Heart left ventricle (tissue), 16 donors: ENCODE measurements around the gene TMEM163. TPM values are rescaled to one million over a fixed set of nuclear protein-coding genes. Genes with fewer than 3 reads are reported as not detected.

Experiments used
- ATAC-seq, 4 donors: fragments of 200-7000 bp; cut with Tn5 transposase; one replicate each; pipeline ENCODE4 v1.9.1; 2020 to 2022; ENCODE audit warnings: moderate library complexity in 4 of 4, mild to moderate bottlenecking in 3 of 4, moderate number of reproducible peaks in 1 of 4
- DNase-seq, 5 donors: peaks; one replicate each; pipeline ENCODE4 v3.0.0-alpha.2; 2020
- H3K27ac ChIP-seq, 12 donors: fragments of 200-600 bp; sonication (generic) in 4 of 12; one replicate each; pipeline versions ENCODE4 v1.5.0 to v1.8.0; 2016 to 2022; ENCODE audit warnings: mild to moderate bottlenecking in 2 of 12
- H3K27me3 ChIP-seq, 9 donors: fragments of 200-600 bp; sonication (generic) in 2 of 9; one replicate each; pipeline versions ENCODE4 v1.5.1 to v1.8.0; 2016 to 2022; ENCODE audit warnings: mild to moderate bottlenecking in 3 of 9
- H3K36me3 ChIP-seq, 9 donors: fragments of 200-600 bp; sonication (generic) in 2 of 9; one replicate each; pipeline versions ENCODE4 v1.5.0 to v1.8.0; 2018 to 2022; ENCODE audit warnings: mild to moderate bottlenecking in 2 of 9
- H3K4me1 ChIP-seq, 12 donors: fragments of 200-600 bp; sonication (generic) in 4 of 12; one replicate each; pipeline versions ENCODE4 v1.5.0 to v1.8.0; 2016 to 2022; ENCODE audit warnings: mild to moderate bottlenecking in 3 of 12
- H3K4me3 ChIP-seq, 12 donors: fragments of 200-600 bp; sonication (generic) in 4 of 12; one replicate each; pipeline versions ENCODE4 v1.5.0 to v1.8.0; 2017 to 2022; ENCODE audit warnings: mild to moderate bottlenecking in 9 of 12, moderate library complexity in 4 of 12
- H3K9me3 ChIP-seq, 12 donors: fragments of 200-600 bp; sonication (generic) in 4 of 12; one replicate each; pipeline versions ENCODE4 v1.5.0 to v1.8.0; 2016 to 2022; ENCODE audit warnings: mild to moderate bottlenecking in 1 of 12
- POLR2A ChIP-seq, 2 donors: fragments of 450-650 bp; IDR thresholded peaks; one replicate each; pipeline ENCODE4 v1.6.1; 2017; ENCODE audit warnings: antibody characterized with exemption in 2 of 2, mild to moderate bottlenecking in 2 of 2, moderate library complexity in 2 of 2
- WGBS, 4 donors: extraction: QIAGEN DNeasy Blood & Tissue Kit in 2 of 4; methylation state at CpG; one replicate each; pipeline versions ENCODE4 v1.1.5 to v1.1.7; 2013 to 2018; 5-methylcytosine and 5-hydroxymethylcytosine counted together
- intact Hi-C, 10 donors: fragments of 100-400 bp; cut with DNase I; formaldehyde crosslinking; loops; one replicate each; pipeline versions ENCODE4 v1.11.1 to v1.14.2; 2022
- polyA plus RNA-seq, 2 donors: library from polyadenylated mRNA; stranded (reverse); fragments of 200-250 nt; gene quantifications; one replicate each; pipeline ENCODE4 v1.2.3, GENCODE V29; 2013
- total RNA-seq, 9 donors: library from RNA; depleted of rRNA in 2 of 9; stranded (reverse); fragments of >200 nt in 2 of 9; fragmentation: NEBNext Ultra II Directional in 3 of 9; extraction: Animal tissue kit (Norgen Biotek cat#: 25700) in 3 of 9; gene quantifications; one replicate each; pipeline versions ENCODE4 v1.1.0 to v1.2.4, GENCODE V29; 2016 to 2023
- TF ChIP-seq, protein P1 (sequence below), 12 donors: fragments of 200-600 bp; sonication (generic) in 4 of 12; IDR thresholded peaks; one replicate each; pipeline versions ENCODE4 v1.5.0 to v1.8.0; 2018 to 2022; ENCODE audit warnings: antibody characterized with exemption in 12 of 12, mild to moderate bottlenecking in 5 of 12
- donor health status: ischemic (EF 13 %, LVEDD 7.1; RV severe dilation, severe dysfunction).
- donor health status: healthy with polysubstance abuse.
- donor health status: DM: no; HTN: yes; CAD: no.
- donor health status: DM: no; HTN: no; CAD: no.
- donor health status: ischemic (EF 25% LVEDD 6.9; RV normal size, moderate dysfunction).
- donor health status: ischemic (EF 25% LVEDD 5.7; RV mildly dilated, moderate dysfunction).
- donor health status: healthy.
- donor health status: DM: yes; HTN: yes; CAD: no.
- donor health status: ischemic (EF 35%, LVEDD 5.7; RV mildly dilated, moderate dysfunction).
- donor health status: nonischemic (EF 11% LVEDD 7.7; RV severe dilation, severe dysfunction).
- donor health status: DM: yes; HTN: yes; CAD: no.
- donor health status: PGD.
- donor health status: ischemic (EF 29% LVEDD 5.4; RV normal size, mild dysfunction).
- donor health status: nonischemic (EF 23%, LVEDD 6.1; RV moderate dilation, normal function).

The TMEM163 gene
- total and polyA plus RNA-seq, 11 donors, result 0.14 to 1.4 (median 0.47) TPM

DNA sequence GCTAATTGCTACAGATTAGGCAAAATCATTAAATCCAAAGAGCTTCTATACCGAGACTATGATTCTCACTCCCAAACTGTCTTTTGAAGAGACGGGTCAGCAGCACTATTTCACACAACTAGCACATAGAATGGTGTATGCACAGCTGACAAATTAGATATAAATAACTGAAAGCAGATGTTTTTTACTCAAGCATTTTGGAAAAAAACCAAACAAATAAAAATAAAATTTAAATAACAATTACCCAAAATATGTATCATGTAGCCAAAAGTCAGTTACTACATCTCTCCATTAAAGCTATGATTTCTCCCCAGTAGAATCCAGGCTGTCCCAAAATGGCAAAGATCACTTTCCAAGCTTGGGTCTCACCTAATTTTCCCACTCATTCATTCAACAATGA lies 107.9 kb downstream of the TMEM163 start:
- Histone ChIP-seq H3K9me3 (peaks cover 0 to 24% (median 9%) of the 10 kb centered on the region in 12 donors), H3K36me3 (no peaks in the 10 kb centered on the region), H3K4me1 (no peaks in the 10 kb centered on the region), H3K4me3 (no peak overlapping the region), H3K27ac (no peak overlapping the region), H3K27me3 (no peaks in the 10 kb centered on the region)
- intact Hi-C loops, result no loop called here
- 78 to 90% (median 85%) methylated on average over 2 of the region's 2 CpGs for WGBS, 4 donors
- TF ChIP-seq, protein P1, sequence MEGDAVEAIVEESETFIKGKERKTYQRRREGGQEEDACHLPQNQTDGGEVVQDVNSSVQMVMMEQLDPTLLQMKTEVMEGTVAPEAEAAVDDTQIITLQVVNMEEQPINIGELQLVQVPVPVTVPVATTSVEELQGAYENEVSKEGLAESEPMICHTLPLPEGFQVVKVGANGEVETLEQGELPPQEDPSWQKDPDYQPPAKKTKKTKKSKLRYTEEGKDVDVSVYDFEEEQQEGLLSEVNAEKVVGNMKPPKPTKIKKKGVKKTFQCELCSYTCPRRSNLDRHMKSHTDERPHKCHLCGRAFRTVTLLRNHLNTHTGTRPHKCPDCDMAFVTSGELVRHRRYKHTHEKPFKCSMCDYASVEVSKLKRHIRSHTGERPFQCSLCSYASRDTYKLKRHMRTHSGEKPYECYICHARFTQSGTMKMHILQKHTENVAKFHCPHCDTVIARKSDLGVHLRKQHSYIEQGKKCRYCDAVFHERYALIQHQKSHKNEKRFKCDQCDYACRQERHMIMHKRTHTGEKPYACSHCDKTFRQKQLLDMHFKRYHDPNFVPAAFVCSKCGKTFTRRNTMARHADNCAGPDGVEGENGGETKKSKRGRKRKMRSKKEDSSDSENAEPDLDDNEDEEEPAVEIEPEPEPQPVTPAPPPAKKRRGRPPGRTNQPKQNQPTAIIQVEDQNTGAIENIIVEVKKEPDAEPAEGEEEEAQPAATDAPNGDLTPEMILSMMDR (IDR thresholded peaks at IDR 0.05), result no peak
- no peak for TF ChIP-seq POLR2A (IDR thresholded peaks at IDR 0.05)
- ATAC-seq (no peak), DNase-seq (no peak)

DNA sequence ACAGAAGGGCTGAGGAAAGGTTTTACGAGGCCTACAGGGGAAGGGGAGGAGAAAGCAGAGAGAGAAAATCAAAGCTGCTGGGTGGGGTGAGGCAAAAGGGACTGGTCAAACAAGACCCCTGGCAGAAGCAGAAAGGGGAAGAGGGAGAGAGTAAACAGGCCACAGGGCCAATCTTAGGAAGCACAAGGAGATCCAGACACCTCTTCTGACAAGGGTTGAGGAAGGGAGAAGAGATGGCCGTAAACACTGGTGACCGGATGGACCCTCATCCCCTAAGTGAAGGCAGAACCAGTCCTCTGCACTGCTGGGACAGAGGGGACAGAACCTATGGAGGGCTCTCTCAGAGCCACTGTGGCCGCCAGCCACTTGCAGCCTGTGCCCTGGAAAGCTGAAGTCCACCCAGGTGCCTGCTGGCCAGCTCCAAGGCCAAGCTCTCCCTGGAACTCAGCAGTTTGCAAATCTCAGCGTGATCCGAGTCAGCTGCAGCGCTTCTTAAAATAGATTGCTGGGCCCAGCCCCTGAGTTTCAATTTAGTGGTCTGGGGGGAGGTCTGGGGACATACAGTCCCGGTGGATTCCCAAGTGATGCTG lies 108.8 kb downstream of the TMEM163 start:
- peak in 1 of 4 donors; percentile 27 for ATAC-seq
- Histone ChIP-seq H3K27me3 (no peaks in the 10 kb centered on the region), H3K4me3 (no peak overlapping the region), H3K27ac (no peak overlapping the region), H3K9me3 (peaks cover 0 to 24% (median 9%) of the 10 kb centered on the region in 12 donors), H3K4me1 (no peaks in the 10 kb centered on the region), H3K36me3 (no peaks in the 10 kb centered on the region)
- intact Hi-C loops, result no loop called here
- TF ChIP-seq, protein P1 (IDR thresholded peaks at IDR 0.05), result no peak
- no peak for TF ChIP-seq POLR2A (IDR thresholded peaks at IDR 0.05)
- WGBS, 4 donors, result 60 to 81% (median 73%) methylated on average over 5 to 8 of the region's 8 CpGs
- DNase-seq, result no peak

DNA sequence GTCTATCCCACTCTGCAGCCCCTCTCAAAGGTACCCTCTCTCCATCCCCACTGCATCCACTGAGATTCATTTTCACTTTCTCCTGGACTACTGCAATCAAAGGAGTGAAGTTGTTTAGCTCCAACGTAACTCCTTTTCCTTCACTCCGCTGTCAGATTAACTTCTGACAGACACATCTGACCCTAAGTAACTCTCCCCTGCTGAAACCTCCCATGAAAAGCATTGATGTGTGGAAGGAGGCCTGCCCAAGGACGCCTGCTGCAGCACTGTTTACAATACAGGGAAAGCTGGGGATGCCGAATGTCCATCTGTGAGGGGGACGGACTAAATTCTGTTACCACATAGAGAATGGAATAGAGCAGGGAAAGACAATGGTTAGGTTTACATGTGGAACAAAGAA lies 114.8 kb downstream of the TMEM163 start:
- H3K4me1 ChIP-seq, result no peaks in the 10 kb centered on the region
- WGBS, 4 donors, result 62 to 73% (median 67%) methylated on average over 5 of the region's 5 CpGs
- no peak overlapping the region for H3K4me3 ChIP-seq
- intact Hi-C loops, result no loop called here
- no peak for ATAC-seq
- no peak for DNase-seq
- peaks cover 0 to 6% (median 0%) of the 10 kb centered on the region in 12 donors for H3K9me3 ChIP-seq
- no peak overlapping the region for H3K27ac ChIP-seq
- TF ChIP-seq POLR2A (IDR thresholded peaks at IDR 0.05), result no peak
- TF ChIP-seq, protein P1 (IDR thresholded peaks at IDR 0.05), result no peak
- no peaks in the 10 kb centered on the region for H3K36me3 ChIP-seq
- H3K27me3 ChIP-seq, result peaks cover 0 to 2% (median 0%) of the 10 kb centered on the region in 9 donors

DNA sequence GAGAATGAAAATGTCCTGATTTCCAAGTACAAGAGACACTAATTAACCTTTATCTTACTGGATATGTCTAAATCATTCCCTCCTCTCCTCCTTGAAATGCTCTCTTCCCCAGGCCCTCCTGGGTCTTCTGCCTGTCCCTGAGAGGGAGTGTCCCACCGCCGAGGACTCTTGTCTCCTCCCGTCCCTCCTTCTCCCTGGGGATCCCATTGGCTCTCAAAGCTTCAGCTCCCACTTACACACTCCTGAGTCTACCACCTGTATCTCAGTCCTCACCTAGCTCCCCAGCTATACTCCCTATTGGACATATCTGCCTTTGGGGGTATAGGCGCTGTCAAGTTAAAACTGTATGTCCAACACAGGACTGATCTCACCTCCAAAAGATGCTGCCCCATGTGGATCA lies 116.1 kb downstream of the TMEM163 start:
- intact Hi-C loops, result no loop called here
- no peaks in the 10 kb centered on the region for H3K4me1 ChIP-seq
- DNase-seq (no peak), ATAC-seq (no peak)
- H3K36me3 ChIP-seq, result no peaks in the 10 kb centered on the region
- H3K4me3 ChIP-seq, result no peak overlapping the region
- WGBS, 4 donors, result 80 to 93% (median 89%) methylated on average over 4 of the region's 4 CpGs
- H3K27me3 ChIP-seq, result peaks cover 0 to 2% (median 0%) of the 10 kb centered on the region in 9 donors
- no peak overlapping the region for H3K27ac ChIP-seq
- peaks cover 0 to 6% (median 0%) of the 10 kb centered on the region in 12 donors for H3K9me3 ChIP-seq
- TF ChIP-seq, protein P1 (IDR thresholded peaks at IDR 0.05), result no peak
- TF ChIP-seq POLR2A (IDR thresholded peaks at IDR 0.05), result no peak
